Measurements from ENCODE around the gene CABLES1. TPM values are rescaled to one million over a fixed set of nuclear protein-coding genes. Genes with fewer than 3 reads are reported as not detected.

CABLES1 gene
- total RNA-seq, 1 experiment from 2014 or later = 11.8 TPM

DNA sequence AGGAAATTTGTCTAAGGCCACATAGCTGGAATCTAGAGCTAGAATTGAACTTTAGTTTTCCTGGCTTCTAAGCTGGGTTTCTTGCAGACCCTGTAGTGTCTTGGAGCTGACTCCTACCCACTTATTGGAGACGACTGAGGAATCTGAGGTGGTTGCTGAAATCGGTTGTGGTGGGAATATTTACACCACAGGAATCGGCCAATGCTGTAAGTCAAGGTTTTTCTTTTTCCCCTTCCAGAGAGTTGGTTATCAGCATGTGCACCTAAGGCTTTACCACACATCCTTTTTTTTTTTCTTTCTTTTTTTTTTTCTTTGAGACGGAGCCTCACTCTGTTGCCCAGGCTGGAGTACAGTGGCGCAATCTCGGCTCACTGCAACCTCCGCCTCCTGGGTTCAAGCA lies 9.4 kb downstream of the CABLES1 start:
- Histone ChIP-seq H3K4me1 (replicated peaks; ENCODE audit: insufficient read depth) (peaks cover 39% of the 10 kb centered on the region), H4K20me1 (ENCODE audit: insufficient read depth) (no peaks in the 10 kb centered on the region; the same call in 1 of the 2 replicates), H3K36me3 (ENCODE audit: low read depth) (no peaks in the 10 kb centered on the region), H3K9me3 (ENCODE audit: insufficient read depth, low read depth) (no peaks in the 10 kb centered on the region), H3F3A (ENCODE audit: insufficient read depth, low read depth) (peaks cover 25% of the 10 kb centered on the region; the same call in 1 of the 2 replicates), H3K27me3 (ENCODE audit: insufficient read depth, low read depth) (no peaks in the 10 kb centered on the region), H3K79me2 (ENCODE audit: low read depth) (peaks cover 55% of the 10 kb centered on the region), H3K27ac (no peak overlapping the region), H3K4me3 (no peak overlapping the region), H2AFZ (no peak overlapping the region), H3K9me2 (ENCODE audit: insufficient read depth) (no peaks in the 10 kb centered on the region), H3K4me2 (no peak overlapping the region)
- ChIA-PET POLR2A (ENCODE audit: unreplicated experiment) (no interaction called here), CTCF (no interaction called here)
- BruUV-seq (replicated peaks) = no TSS peak
- intact Hi-C loops (cut with micrococcal nuclease; ENCODE audit: unreplicated experiment) = no loop called here
- no peak for TF ChIP-seq EZH2 (IDR thresholded peaks at IDR 0.05; ENCODE audit: low read depth)
- TF ChIP-seq, protein P1, sequence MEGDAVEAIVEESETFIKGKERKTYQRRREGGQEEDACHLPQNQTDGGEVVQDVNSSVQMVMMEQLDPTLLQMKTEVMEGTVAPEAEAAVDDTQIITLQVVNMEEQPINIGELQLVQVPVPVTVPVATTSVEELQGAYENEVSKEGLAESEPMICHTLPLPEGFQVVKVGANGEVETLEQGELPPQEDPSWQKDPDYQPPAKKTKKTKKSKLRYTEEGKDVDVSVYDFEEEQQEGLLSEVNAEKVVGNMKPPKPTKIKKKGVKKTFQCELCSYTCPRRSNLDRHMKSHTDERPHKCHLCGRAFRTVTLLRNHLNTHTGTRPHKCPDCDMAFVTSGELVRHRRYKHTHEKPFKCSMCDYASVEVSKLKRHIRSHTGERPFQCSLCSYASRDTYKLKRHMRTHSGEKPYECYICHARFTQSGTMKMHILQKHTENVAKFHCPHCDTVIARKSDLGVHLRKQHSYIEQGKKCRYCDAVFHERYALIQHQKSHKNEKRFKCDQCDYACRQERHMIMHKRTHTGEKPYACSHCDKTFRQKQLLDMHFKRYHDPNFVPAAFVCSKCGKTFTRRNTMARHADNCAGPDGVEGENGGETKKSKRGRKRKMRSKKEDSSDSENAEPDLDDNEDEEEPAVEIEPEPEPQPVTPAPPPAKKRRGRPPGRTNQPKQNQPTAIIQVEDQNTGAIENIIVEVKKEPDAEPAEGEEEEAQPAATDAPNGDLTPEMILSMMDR (conservative IDR thresholded peaks at IDR 0.05) = no peak
- no peak for DNase-seq

DNA sequence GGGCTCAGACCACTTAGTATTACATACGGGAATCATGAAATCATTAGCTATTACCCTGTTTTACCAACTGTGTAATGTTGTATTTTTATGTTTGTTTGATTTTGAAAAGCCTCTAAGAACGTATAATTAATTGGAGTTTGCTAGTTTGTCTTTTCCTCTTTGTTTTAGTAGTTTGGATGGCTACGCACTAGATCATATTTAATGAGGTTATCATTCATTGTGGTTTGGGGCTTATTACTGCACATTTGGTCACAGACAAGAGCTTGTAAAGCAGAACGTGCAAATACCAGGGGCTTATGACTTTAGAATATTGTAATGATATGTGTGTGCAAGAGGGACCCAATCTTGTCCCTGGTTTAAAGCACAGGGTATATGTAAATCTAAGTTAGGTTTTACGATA lies 10.3 kb downstream of the CABLES1 start:
- intact Hi-C loops (cut with micrococcal nuclease; ENCODE audit: unreplicated experiment) = no loop called here
- peaks cover 45% of the 10 kb centered on the region for H3K79me2 ChIP-seq (ENCODE audit: low read depth)
- POLR2A ChIA-PET (ENCODE audit: unreplicated experiment) = interaction anchor here (0.6 kb wide), 1 partner anchor 993 kb away, joined by 6 read pairs; the partner anchor contains the start of gene CABYR

DNA sequence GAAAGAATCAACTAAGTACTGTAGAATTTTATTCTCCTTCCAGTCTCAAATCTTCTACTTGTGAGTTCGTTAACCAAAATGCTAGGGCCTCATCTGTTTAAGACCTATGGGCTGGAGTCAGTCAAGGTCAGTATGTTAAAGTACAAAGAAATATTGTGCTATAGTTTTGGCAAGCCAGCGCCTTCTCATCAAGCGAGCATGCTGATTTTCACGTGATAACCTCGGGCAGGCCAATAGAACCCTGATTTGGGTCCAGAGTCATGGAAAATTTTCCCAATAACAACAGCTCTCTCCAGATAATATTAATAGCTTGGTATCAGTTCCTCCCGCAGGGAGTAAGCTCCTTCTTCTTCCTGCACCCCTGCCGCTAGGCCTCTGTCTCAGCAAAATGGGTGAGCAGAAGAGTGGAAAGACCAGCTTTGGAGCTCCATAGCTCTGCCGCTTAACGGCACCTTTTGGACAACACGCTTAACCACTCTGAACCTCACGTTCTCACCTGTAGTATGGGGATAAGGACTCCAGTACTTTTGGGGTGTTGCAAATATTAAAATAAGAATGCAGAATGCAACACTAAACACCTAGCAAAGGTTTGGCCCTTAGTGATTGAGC lies 11.7 kb downstream of the CABLES1 start:
- Histone ChIP-seq H3F3A (ENCODE audit: insufficient read depth, low read depth) (peaks cover 21% of the 10 kb centered on the region; the same call in 1 of the 2 replicates), H3K27ac (no peak overlapping the region), H3K27me3 (ENCODE audit: insufficient read depth, low read depth) (no peaks in the 10 kb centered on the region), H2AFZ (no peak overlapping the region), H3K4me1 (replicated peaks; ENCODE audit: insufficient read depth) (peaks cover 25% of the 10 kb centered on the region), H3K9me3 (ENCODE audit: insufficient read depth, low read depth) (no peaks in the 10 kb centered on the region), H3K4me3 (no peak overlapping the region), H3K9me2 (ENCODE audit: insufficient read depth) (no peaks in the 10 kb centered on the region), H3K4me2 (no peak overlapping the region), H3K36me3 (ENCODE audit: low read depth) (no peaks in the 10 kb centered on the region), H4K20me1 (ENCODE audit: insufficient read depth) (no peaks in the 10 kb centered on the region; the same call in 1 of the 2 replicates), H3K79me2 (ENCODE audit: low read depth) (peaks cover 31% of the 10 kb centered on the region)
- no TSS peak for BruUV-seq (replicated peaks)
- TF ChIP-seq, protein P1 (conservative IDR thresholded peaks at IDR 0.05) = no peak
- no peak for TF ChIP-seq EZH2 (IDR thresholded peaks at IDR 0.05; ENCODE audit: low read depth)
- ChIA-PET CTCF (no interaction called here), POLR2A (ENCODE audit: unreplicated experiment) (no interaction called here)
- no peak for DNase-seq
- intact Hi-C loops (cut with micrococcal nuclease; ENCODE audit: unreplicated experiment) = no loop called here

More for the DNA sequence above, 10.3 kb downstream of the CABLES1 start:
- Histone ChIP-seq H3K4me2 (no peak overlapping the region), H2AFZ (no peak overlapping the region), H3K9me3 (ENCODE audit: insufficient read depth, low read depth) (no peaks in the 10 kb centered on the region), H3K4me1 (replicated peaks; ENCODE audit: insufficient read depth) (peaks cover 39% of the 10 kb centered on the region), H3K36me3 (ENCODE audit: low read depth) (no peaks in the 10 kb centered on the region), H3K27me3 (ENCODE audit: insufficient read depth, low read depth) (no peaks in the 10 kb centered on the region), H4K20me1 (ENCODE audit: insufficient read depth) (no peaks in the 10 kb centered on the region; the same call in 1 of the 2 replicates), H3K4me3 (no peak overlapping the region), H3K27ac (no peak overlapping the region), H3F3A (ENCODE audit: insufficient read depth, low read depth) (peaks cover 25% of the 10 kb centered on the region; the same call in 1 of the 2 replicates), H3K9me2 (ENCODE audit: insufficient read depth) (no peaks in the 10 kb centered on the region)
- CTCF ChIA-PET = no interaction called here
- no peak for TF ChIP-seq EZH2 (IDR thresholded peaks at IDR 0.05; ENCODE audit: low read depth)
- BruUV-seq (replicated peaks) = no TSS peak
- DNase-seq = no peak
